H1 (cell line): ENCODE measurements around the gene RBM14. TPM values are rescaled to one million over a fixed set of nuclear protein-coding genes. Genes with fewer than 3 reads are reported as not detected.

Experiments used
- ATF2 ChIP-seq: IDR thresholded peaks from 2 replicates; pipeline ENCODE4 v1.6.1; 2012; ENCODE audit warnings: low read length, inconsistent platforms
- EP300 ChIP-seq, 2 experiments: IDR thresholded peaks; 1 replicate in 1 of 2; 2 replicates in 1 of 2; pipeline ENCODE4 v1.6.1; 2011 to 2012; ENCODE audit warnings: low read depth in 2 of 2, low read length in 2 of 2, mild to moderate bottlenecking in 2 of 2, borderline replicate concordance in 1 of 2, inconsistent platforms in 1 of 2, moderate library complexity in 1 of 2
- JUND ChIP-seq: IDR thresholded peaks from 2 replicates; pipeline ENCODE4 v1.6.1; 2011; ENCODE audit warnings: mild to moderate bottlenecking, improper control_type of control experiment, low read length
- SIN3A ChIP-seq, 2 experiments: IDR thresholded peaks in 1 of 2; conservative IDR thresholded peaks in 1 of 2; 2 replicates each; pipeline ENCODE4 v1.6.1; 2011 to 2012; ENCODE audit warnings: low read length in 2 of 2, improper control_type of control experiment in 1 of 2, low read depth in 1 of 2, mild to moderate bottlenecking in 1 of 2
- SUZ12 ChIP-seq: fragments of 200-600 bp; sonication (generic); IDR thresholded peaks from 2 replicates; pipeline ENCODE4 v1.6.1; 2012; ENCODE audit warnings: mild to moderate bottlenecking, inconsistent platforms, low read length, moderate library complexity, mixed read lengths
- polyA plus RNA-seq, 7 experiments: library from polyadenylated mRNA; depleted of rRNA in 3 of 7; stranded (reverse) in 5 of 7; unstranded in 2 of 7; fragments of >200 nt in 5 of 7; fragments of 200-250 nt in 2 of 7; gene quantifications; 1 replicate in 5 of 7; 2 replicates in 1 of 7; 4 replicates in 1 of 7; pipeline versions ENCODE4 v1.2.1 to v1.2.3, GENCODE V29; 2011 to 2013; ENCODE audit warnings: missing spikeins in 2 of 7, mixed read lengths in 2 of 7
- total RNA-seq: library from RNA; stranded (reverse); fragmentation: NEBNext Ultra II Directional; extraction: Animal tissue kit (Norgen Biotek cat#: 25700); gene quantifications from 2 replicates; pipeline ENCODE4 v1.2.1, GENCODE V29; 2021

The RBM14 gene
- total and polyA plus RNA-seq, 2 of the 8 experiments (the other 6 are each of a cell fraction or from before 2014, with no cell fraction given), result 67.2 to 142 TPM

- TF ChIP-seq SIN3A (conservative IDR thresholded peaks at IDR 0.05 in 1 of 2, IDR thresholded peaks at IDR 0.05 in 1 of 2; ENCODE audit: low read depth in 1 of 2, low read length in 2 of 2), result no peak
- TF ChIP-seq EP300 (IDR thresholded peaks at IDR 0.05; ENCODE audit: borderline replicate concordance in 1 of 2, low read depth in 2 of 2, low read length in 2 of 2), result no peak
- no peak for TF ChIP-seq SUZ12
- TF ChIP-seq ATF2, result no peak
- no peak for TF ChIP-seq JUND
Observed at GRCh38 chr11:66569076-66569475, 47.4 kb upstream of the RBM14 start (continued).
